ENCODE data around the gene DSCAM.

GRCh38 chr21:40658311-40658710 lies 188.6 kb downstream of the DSCAM start:
- TF ChIP-seq CTCF (IDR thresholded peaks at IDR 0.05) (no peak), POLR2A (IDR thresholded peaks at IDR 0.05) (no peak)
